Smooth muscle cell (in vitro differentiated cells): ENCODE data around the gene ADGRA1. TPM values are rescaled to one million over a fixed set of nuclear protein-coding genes. Genes with fewer than 3 reads are reported as not detected.

ENCODE experiments used
- DNase-seq: peaks from one replicate; lab custom pipeline; 2025; ENCODE audit not compliant: unreplicated experiment; lab: John Stamatoyannopoulos, UW
- H2AFZ ChIP-seq: fragments of 200-600 bp; sonication (generic); 2 replicates; pipeline ENCODE4 v1.6.0; 2016; ENCODE audit warnings: antibody characterized with exemption, low read depth, mild to moderate bottlenecking
- H3F3A ChIP-seq: fragments of 200-600 bp; sonication (generic); 2 replicates; pipeline ENCODE4 v1.6.0; 2017; ENCODE audit warnings: antibody characterized with exemption, low read depth
- H3K27ac ChIP-seq: fragments of 200-600 bp; sonication (generic); 2 replicates; pipeline ENCODE4 v1.5.1; 2016; ENCODE audit warnings: low read depth, mild to moderate bottlenecking
- H3K27me3 ChIP-seq: fragments of 200-600 bp; sonication (generic); 2 replicates; pipeline ENCODE4 v1.6.1; 2016; ENCODE audit warnings: low read depth, mild to moderate bottlenecking
- H3K36me3 ChIP-seq: fragments of 200-600 bp; sonication (generic); 2 replicates; pipeline ENCODE4 v1.5.1; 2016; ENCODE audit warnings: low read depth
- H3K4me1 ChIP-seq: fragments of 200-600 bp; sonication (generic); 2 replicates; pipeline ENCODE4 v1.5.1; 2016; ENCODE audit warnings: low read depth
- H3K4me2 ChIP-seq: fragments of 200-600 bp; sonication (generic); 2 replicates; pipeline ENCODE4 v1.6.0; 2016; ENCODE audit warnings: mild to moderate bottlenecking
- H3K4me3 ChIP-seq: fragments of 200-600 bp; sonication (generic); 2 replicates; pipeline ENCODE4 v1.5.1; 2016; ENCODE audit warnings: mild to moderate bottlenecking
- H3K79me2 ChIP-seq: fragments of 200-600 bp; sonication (generic); 2 replicates; pipeline ENCODE4 v1.6.0; 2016; ENCODE audit warnings: low read depth, mild to moderate bottlenecking
- H3K9ac ChIP-seq: fragments of 200-600 bp; sonication (generic); 2 replicates; pipeline ENCODE4 v1.6.0; 2016; ENCODE audit warnings: low read depth
- H3K9me3 ChIP-seq: fragments of 200-600 bp; sonication (generic); replicated peaks from 2 replicates; pipeline ENCODE4 v1.5.1; 2016; ENCODE audit warnings: low read depth
- H4K20me1 ChIP-seq: fragments of 200-600 bp; sonication (generic); 2 replicates; pipeline ENCODE4 v1.6.0; 2016; ENCODE audit warnings: low read depth
- WGBS: methylation state at CpG from one replicate; pipeline ENCODE4 v1.1.7; 2016; ENCODE audit warnings: low lambda C conversion rate; 5-methylcytosine and 5-hydroxymethylcytosine counted together
- polyA plus RNA-seq: library from polyadenylated mRNA; unstranded; fragments of >200 nt; fragmentation: Nextera tagmentation; extraction: Ambion mirVana; gene quantifications from 2 replicates; pipeline ENCODE4 v1.2.1, GENCODE V29; 2016
- total RNA-seq: library from RNA; depleted of rRNA; stranded (reverse); fragments of >200 nt; gene quantifications from 2 replicates; pipeline ENCODE4 v1.2.3, GENCODE V29; 2014
- TF ChIP-seq, protein P1 (sequence below): fragments of 200-600 bp; sonication (generic); IDR thresholded peaks from 2 replicates; pipeline ENCODE4 v1.5.1; 2017; ENCODE audit warnings: borderline replicate concordance, mild to moderate bottlenecking, antibody characterized with exemption; ENCODE audit not compliant: insufficient read depth, poor library complexity, severe bottlenecking

ADGRA1 gene
- total and polyA plus RNA-seq, 2 experiments from 2014 or later: not detected

GRCh38 chr10:133070810-133071209 lies 16.9 kb upstream of the ADGRA1 start:
- H3K9me3 ChIP-seq: no peaks in the 10 kb centered on the region
- no peak overlapping the region for H3K4me3 ChIP-seq
- H3K36me3 ChIP-seq: no peaks in the 10 kb centered on the region
- no peaks in the 10 kb centered on the region for H3F3A ChIP-seq
- H3K4me2 ChIP-seq: no peak overlapping the region
- TF ChIP-seq, protein P1, sequence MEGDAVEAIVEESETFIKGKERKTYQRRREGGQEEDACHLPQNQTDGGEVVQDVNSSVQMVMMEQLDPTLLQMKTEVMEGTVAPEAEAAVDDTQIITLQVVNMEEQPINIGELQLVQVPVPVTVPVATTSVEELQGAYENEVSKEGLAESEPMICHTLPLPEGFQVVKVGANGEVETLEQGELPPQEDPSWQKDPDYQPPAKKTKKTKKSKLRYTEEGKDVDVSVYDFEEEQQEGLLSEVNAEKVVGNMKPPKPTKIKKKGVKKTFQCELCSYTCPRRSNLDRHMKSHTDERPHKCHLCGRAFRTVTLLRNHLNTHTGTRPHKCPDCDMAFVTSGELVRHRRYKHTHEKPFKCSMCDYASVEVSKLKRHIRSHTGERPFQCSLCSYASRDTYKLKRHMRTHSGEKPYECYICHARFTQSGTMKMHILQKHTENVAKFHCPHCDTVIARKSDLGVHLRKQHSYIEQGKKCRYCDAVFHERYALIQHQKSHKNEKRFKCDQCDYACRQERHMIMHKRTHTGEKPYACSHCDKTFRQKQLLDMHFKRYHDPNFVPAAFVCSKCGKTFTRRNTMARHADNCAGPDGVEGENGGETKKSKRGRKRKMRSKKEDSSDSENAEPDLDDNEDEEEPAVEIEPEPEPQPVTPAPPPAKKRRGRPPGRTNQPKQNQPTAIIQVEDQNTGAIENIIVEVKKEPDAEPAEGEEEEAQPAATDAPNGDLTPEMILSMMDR: no peak
- H3K27ac ChIP-seq: no peak overlapping the region
- no peaks in the 10 kb centered on the region for H4K20me1 ChIP-seq
- no peak overlapping the region for H3K9ac ChIP-seq
- no peaks in the 10 kb centered on the region for H3K79me2 ChIP-seq
- H3K27me3 ChIP-seq: no peaks in the 10 kb centered on the region
- H2AFZ ChIP-seq: no peak overlapping the region
- whole genome bisulfite sequencing: 82% methylated on average over 18 of the region's 21 CpGs
- H3K4me1 ChIP-seq: no peaks in the 10 kb centered on the region
- no peak for DNase-seq

GRCh38 chr10:133071733-133072132 lies 16.0 kb upstream of the ADGRA1 start:
- H3F3A ChIP-seq: no peaks in the 10 kb centered on the region
- H3K9ac ChIP-seq: no peak overlapping the region
- H3K9me3 ChIP-seq: no peaks in the 10 kb centered on the region
- no peak overlapping the region for H2AFZ ChIP-seq
- WGBS: 85% methylated on average over 11 of the region's 11 CpGs
- H3K4me3 ChIP-seq: no peak overlapping the region
- no peaks in the 10 kb centered on the region for H4K20me1 ChIP-seq
- TF ChIP-seq, protein P1: no peak
- no peaks in the 10 kb centered on the region for H3K4me1 ChIP-seq
- DNase-seq: no peak
- no peaks in the 10 kb centered on the region for H3K36me3 ChIP-seq
- no peaks in the 10 kb centered on the region for H3K79me2 ChIP-seq
- H3K27me3 ChIP-seq: no peaks in the 10 kb centered on the region
- no peak overlapping the region for H3K27ac ChIP-seq
- no peak overlapping the region for H3K4me2 ChIP-seq

- no peak for DNase-seq
These were observed 15.5 kb upstream of the ADGRA1 start for GRCh38 chr10:133072196-133072595.

More at GRCh38 chr10:133072196-133072595, 15.5 kb upstream of the ADGRA1 start:
- H3K27ac ChIP-seq: no peak overlapping the region
- H3K36me3 ChIP-seq: no peaks in the 10 kb centered on the region
- no peaks in the 10 kb centered on the region for H3F3A ChIP-seq
- TF ChIP-seq, protein P1: no peak
- no peaks in the 10 kb centered on the region for H4K20me1 ChIP-seq
- 74% methylated on average over 19 of the region's 19 CpGs for whole genome bisulfite sequencing
- no peaks in the 10 kb centered on the region for H3K79me2 ChIP-seq
- H2AFZ ChIP-seq: no peak overlapping the region
- no peaks in the 10 kb centered on the region for H3K9me3 ChIP-seq
- H3K27me3 ChIP-seq: no peaks in the 10 kb centered on the region
- H3K9ac ChIP-seq: no peak overlapping the region
- H3K4me2 ChIP-seq: no peak overlapping the region
- no peak overlapping the region for H3K4me3 ChIP-seq
- H3K4me1 ChIP-seq: no peaks in the 10 kb centered on the region
